Esophagus squamous epithelium (tissue), 4 donors: ENCODE measurements around the gene PPP1R9A.

Source experiments
- POLR2A ChIP-seq, 4 donors: fragments of 450-650 bp; IDR thresholded peaks; one replicate each; pipeline ENCODE4 v1.6.1; 2017; ENCODE audit warnings: antibody characterized with exemption in 4 of 4, mild to moderate bottlenecking in 4 of 4, moderate library complexity in 3 of 4
- TF ChIP-seq, protein P1 (sequence below), 6 experiments: fragments of 450-650 bp in 4 of 6; fragments of 200-600 bp in 2 of 6; sonication (generic) in 2 of 6; IDR thresholded peaks; one replicate each; pipeline ENCODE4 v1.5.1; 2016 to 2019; ENCODE audit warnings: antibody characterized with exemption in 6 of 6, mild to moderate bottlenecking in 4 of 6, moderate library complexity in 4 of 6

DNA sequence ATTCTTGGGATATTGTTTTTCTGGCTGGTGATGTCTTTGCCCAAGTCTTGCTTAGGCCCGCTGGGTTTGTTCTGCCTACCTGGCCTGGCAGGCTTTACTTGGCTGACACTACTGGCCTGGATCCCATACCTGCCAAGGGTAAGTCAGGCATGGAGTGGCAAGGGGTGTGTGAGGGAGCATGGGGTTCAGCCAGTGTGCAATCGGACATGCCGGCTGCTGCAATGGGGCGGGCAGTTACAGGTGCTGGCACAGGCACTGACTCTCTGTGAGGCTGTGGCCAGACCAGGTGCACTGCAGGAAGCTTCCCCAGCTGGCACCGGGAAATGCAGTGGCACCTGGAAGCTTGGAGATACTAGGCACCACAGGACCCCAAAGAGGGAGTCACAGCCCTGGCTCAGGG, 248.6 kb downstream of the PPP1R9A start:
- TF ChIP-seq POLR2A (IDR thresholded peaks at IDR 0.05) = no peak
- TF ChIP-seq, protein P1, sequence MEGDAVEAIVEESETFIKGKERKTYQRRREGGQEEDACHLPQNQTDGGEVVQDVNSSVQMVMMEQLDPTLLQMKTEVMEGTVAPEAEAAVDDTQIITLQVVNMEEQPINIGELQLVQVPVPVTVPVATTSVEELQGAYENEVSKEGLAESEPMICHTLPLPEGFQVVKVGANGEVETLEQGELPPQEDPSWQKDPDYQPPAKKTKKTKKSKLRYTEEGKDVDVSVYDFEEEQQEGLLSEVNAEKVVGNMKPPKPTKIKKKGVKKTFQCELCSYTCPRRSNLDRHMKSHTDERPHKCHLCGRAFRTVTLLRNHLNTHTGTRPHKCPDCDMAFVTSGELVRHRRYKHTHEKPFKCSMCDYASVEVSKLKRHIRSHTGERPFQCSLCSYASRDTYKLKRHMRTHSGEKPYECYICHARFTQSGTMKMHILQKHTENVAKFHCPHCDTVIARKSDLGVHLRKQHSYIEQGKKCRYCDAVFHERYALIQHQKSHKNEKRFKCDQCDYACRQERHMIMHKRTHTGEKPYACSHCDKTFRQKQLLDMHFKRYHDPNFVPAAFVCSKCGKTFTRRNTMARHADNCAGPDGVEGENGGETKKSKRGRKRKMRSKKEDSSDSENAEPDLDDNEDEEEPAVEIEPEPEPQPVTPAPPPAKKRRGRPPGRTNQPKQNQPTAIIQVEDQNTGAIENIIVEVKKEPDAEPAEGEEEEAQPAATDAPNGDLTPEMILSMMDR (IDR thresholded peaks at IDR 0.05) = no peak
